Right renal pelvis (tissue), 4 donors: ENCODE data around the gene CDX1. TPM values are rescaled to one million over a fixed set of nuclear protein-coding genes. Genes with fewer than 3 reads are reported as not detected.
"Not testable (repeated sequence)": the region's sequence is repeated elsewhere in the genome, so short reads cannot be mapped to it uniquely, and the experiment has no call there.

Source experiments
- DNase-seq, 4 donors: peaks; one replicate each; pipeline ENCODE4 v3.0.0-alpha.2; 2013; ENCODE audit warnings: low read depth in 4 of 4, low spot score in 3 of 4, missing footprints in 1 of 4
- polyA plus RNA-seq, 4 donors: library from polyadenylated mRNA; unstranded; fragments of 120-200 nt; gene quantifications; one replicate each; pipeline ENCODE4 v1.2.1, GENCODE V29; 2013; ENCODE audit not compliant: insufficient read length in 4 of 4

Gene CDX1
- polyA plus RNA-seq, 4 donors = 0.64 to 1.0 (median 0.76) TPM

DNA sequence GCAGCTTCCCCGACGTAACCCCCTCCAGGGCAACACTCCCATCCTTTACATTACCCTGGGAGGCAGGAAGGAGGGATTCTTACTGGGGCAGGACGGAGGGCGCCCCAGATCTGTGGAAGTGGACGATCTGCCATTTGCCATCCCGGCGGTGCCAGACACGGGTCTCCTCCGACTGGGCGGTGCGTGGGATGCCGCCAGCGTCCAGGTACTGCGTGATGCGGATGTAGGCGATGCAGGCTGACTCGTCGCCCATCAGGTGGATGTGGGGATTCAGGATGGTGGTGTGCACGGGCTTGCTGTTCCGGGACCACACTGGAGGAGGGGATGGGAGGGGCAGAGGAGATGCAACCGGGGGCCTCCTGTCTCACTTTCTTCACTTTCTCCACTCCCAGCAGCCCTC lies 56.3 kb downstream of the CDX1 start:
- DNase-seq = no peak

DNA sequence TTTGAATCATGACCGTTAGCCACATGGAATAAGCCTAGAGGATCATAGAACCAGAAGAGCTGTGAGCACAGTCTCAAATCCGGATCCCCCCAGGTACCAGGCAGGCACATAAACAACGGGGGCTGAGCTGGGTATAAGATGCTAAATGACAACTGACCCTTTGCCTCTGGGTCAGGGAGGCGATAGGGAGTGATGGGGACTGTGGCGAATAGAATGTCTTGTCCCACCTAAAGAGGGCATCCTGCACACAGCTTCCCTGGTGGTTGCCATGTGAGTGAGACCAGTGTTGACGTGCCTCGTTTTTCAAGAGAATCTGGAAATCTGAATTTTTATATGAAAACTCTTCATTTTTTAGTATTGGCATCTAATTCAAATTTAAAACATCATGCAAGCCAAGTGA lies 56.9 kb downstream of the CDX1 start:
- no peak for DNase-seq

DNA sequence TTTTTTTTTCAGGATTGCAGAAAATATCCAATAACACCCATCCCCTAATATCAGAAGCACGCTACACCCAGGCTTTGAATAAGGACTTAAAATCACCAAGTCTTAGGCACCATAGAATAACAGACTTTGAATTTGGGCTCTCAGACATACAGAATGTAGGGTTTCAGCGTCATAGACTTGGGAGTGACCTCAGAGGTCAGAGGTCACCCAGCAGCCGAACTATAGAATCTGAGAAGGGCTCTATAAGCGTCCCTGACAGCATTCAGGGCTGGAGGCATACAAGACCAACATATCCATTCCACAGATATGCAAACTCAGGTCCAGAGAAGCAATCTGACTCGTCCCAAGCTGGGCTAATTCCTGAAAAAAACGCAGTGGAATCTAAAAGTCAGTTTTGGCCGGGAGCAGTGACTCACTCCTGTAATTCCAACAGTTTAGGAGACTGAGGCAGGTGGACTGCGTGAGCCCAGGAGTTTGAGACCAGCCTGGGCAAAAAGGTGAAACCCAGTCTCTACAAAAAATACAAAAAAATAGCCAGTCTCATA lies 58.0 kb downstream of the CDX1 start:
- no peak for DNase-seq

DNA sequence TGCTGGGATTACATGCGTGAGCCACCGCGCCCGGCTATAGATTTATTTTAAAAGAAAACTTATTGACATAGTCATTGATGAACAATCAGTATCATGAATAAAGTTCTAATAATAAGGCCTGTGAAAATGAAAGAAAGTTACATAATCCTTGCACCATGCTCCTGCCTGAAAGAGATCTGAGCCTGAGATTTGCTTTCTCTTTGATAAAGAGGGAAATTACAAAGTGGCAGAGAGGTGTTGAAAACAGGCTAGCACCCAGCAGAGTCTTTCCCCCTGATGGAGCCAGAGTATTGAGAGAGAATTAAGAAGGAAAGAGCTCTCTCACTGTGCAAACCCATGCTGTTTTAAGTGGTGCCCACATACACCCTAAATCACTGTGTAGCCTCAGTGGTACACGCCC lies 60.5 kb downstream of the CDX1 start:
- DNase-seq = no peak

DNA sequence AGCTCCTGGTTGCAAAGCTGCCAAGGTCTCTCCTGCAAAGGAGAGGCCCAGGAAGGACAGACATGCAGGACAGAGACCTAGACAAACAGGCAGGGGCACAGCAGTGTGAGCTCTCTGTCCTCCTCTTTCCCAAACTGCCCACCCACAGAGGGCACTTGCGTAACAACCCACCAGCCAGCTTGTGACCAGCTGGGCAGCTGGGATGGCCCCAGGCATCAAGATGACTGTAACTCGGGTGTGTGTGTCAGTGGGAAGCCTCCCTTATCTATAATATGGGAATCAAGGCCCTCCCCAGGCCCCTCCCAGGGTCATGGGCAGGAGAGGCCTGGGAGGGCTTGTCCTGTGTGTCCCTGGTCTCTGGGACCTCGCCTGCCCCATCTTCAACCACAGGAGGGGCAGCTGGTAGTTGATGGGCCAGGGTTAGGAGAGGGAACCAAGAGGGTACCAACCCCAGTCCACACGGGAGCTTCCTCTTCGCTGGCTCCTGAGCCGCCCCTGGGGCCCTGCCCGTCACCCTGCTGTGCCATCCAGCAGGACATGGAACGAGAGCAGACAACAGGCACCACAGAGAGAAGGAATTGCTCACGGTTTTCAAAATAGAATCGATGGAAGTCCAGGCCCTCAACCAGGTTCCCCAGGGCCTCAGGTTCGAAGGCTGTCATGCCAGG lies 61.2 kb downstream of the CDX1 start:
- no peak for DNase-seq

DNA sequence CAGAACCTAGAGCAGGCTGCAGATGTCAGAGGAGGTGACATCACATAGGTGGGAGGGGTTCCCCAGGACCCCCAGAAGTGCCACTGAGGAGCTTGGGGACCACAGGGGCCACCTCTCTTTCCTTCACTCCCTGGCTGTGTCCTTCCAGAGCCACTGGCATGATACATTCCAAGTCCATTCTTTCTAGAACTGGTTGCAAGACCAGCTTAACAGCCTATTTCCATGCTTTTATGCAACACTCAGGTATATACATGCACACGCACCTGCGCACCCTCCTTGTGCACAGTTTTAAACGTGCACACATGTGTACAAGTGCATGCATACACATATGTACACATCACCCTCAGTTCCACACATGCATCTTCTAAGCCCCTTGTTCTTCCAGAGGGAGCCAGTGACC lies 63.0 kb downstream of the CDX1 start:
- no peak for DNase-seq

DNA sequence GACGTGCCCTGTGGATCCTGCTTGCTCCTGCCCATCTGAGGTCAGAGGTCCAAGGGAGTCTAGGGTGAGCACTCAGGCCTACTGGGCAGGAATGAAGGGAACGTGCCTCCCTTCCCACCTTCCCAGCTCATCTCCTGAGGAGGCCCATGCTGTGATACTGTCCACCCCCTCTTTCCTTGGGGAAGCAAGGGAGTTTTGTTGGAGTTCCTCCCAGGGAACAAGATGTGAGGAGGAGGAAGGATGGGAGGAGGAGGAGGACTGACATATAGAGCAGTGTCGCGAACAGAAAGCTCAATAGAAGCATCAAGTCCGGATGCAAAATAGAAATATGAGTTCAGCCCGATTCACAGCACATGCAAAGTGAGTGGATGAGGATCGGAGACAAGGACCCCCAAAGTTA lies 64.3 kb downstream of the CDX1 start:
- DNase-seq = no peak

DNA sequence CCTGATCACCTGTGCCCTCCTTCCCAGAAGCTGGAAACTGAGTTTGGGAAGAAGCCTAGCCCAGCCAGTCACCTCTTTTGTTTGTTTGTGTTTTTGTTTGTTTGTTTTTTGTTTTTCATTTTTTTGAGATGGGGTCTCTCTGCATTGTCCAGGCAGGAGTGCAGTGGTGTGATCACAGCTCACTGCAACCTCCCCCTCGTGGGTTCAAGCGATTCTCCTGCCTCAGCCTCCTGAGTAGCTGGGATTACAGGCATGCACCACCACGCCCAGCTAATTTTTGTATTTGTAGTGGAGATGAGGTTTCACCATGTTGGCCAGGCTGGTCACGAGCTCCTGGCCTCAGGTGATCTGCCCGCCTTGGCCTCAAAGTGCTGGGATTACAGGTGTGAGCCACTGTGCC lies 67.1 kb downstream of the CDX1 start:
- DNase-seq = not testable (repeated sequence)

Other genes starting within 250 kb of the CDX1 start
- under 1 TPM; 0.09 to 0.13 (median 0.11) TPM for gene PDE6A, start 222.0 kb upstream of the CDX1 start, polyA plus RNA-seq
- gene SLC26A2, start 206.0 kb upstream of the CDX1 start, polyA plus RNA-seq = 10 to 100 TPM; 17.1 to 21.2 (median 20.6) TPM
- gene TIGD6, start 166.1 kb upstream of the CDX1 start, polyA plus RNA-seq = 1 to 10 TPM; 6.2 to 8.1 (median 6.9) TPM
- gene HMGXB3, start 166.0 kb upstream of the CDX1 start, polyA plus RNA-seq = 10 to 100 TPM; 26.3 to 34.0 (median 29.9) TPM
- 10 to 100 TPM; 14.7 to 15.5 (median 15.0) TPM for gene CSF1R, start 80.2 kb upstream of the CDX1 start, polyA plus RNA-seq
- 100 to 1,000 TPM; 143 to 185 (median 155) TPM for gene PDGFRB, start 10.9 kb upstream of the CDX1 start, polyA plus RNA-seq
- gene SLC6A7, start 23.3 kb downstream of the CDX1 start, polyA plus RNA-seq = under 1 TPM in 3 of 4 donors, not detected in 1; 0.06 to 0.08 (median 0.06) TPM
- gene CAMK2A, start 123.0 kb downstream of the CDX1 start, polyA plus RNA-seq = 1 to 10 TPM; 2.4 to 5.2 (median 3.9) TPM
- gene ARSI, start 136.1 kb downstream of the CDX1 start, polyA plus RNA-seq = 1 to 10 TPM; 2.3 to 3.8 (median 3.6) TPM
- gene TCOF1, start 190.9 kb downstream of the CDX1 start, polyA plus RNA-seq = 10 to 100 TPM; 27.7 to 32.8 (median 30.2) TPM
- gene CD74, start 246.1 kb downstream of the CDX1 start, polyA plus RNA-seq = 100 to 1,000 TPM; 288 to 366 (median 315) TPM